NCI-H748 (cell line): Measurements from ENCODE around the gene OCIAD1.
"Not testable (repeated sequence)": the region's sequence is repeated elsewhere in the genome, so short reads cannot be mapped to it uniquely, and the experiment has no call there.

Source experiments
- DNase-seq: peaks from one replicate; lab custom pipeline; 2025; ENCODE audit not compliant: unreplicated experiment; lab: John Stamatoyannopoulos, UW

OCIAD1 gene

GRCh38 chr4:48830706-48831531 is at the start of gene OCIAD1:
OCIAD1 (plus strand) TSS chr4:48831088; CDS start chr4:48832625, 1,537 bp downstream.
- DNase-seq: peak; percentile 98

GRCh38 chr4:48781968-48782367 is 48.9 kb upstream of the OCIAD1 start:
- peak; percentile 54 for DNase-seq

DNA sequence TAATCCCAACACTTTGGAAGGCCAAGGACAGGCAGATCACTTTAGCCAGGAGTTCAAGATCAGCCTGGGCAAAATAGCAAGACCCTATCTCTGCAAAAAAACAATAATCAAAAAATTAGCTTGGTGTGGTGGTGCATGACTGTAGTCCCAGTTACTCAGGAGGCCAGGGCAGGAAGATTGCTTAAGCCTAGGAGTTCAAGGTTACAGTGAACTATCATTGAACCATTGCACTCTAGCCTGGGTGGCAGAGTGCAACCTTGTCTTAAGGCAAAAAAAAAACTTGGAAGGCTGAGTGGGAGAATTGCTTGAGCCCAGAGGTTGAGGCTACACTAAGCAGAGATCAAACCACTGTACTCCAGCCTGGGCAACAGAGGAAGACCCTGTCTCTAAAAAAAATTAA is 45.6 kb upstream of the OCIAD1 start:
- no peak for DNase-seq

- peak; percentile 4 for DNase-seq
Measured at GRCh38 chr4:48786549-48786948, 44.3 kb upstream of the OCIAD1 start.

DNA sequence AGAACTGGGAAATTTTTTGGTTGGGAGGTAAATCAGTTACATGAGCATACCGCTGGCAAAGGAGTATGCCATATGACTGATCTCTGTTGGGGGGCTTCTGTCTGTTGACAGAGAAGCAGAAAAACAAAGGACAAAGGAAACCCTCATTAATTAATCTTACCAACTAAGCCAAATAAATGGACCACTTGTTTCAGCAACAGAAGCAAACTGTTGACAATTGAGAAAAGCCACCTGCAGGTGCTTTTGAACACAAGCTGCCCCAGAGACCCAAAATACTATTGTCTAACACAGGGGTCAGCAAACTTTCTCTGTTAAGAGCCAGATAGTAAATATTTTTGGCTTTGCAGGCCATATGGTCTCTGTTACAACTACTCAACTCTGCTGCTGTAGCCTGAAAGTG is 43.8 kb upstream of the OCIAD1 start:
- DNase-seq: peak; percentile 70

GRCh38 chr4:48790561-48790960 is 40.3 kb upstream of the OCIAD1 start:
- DNase-seq: no peak

DNA sequence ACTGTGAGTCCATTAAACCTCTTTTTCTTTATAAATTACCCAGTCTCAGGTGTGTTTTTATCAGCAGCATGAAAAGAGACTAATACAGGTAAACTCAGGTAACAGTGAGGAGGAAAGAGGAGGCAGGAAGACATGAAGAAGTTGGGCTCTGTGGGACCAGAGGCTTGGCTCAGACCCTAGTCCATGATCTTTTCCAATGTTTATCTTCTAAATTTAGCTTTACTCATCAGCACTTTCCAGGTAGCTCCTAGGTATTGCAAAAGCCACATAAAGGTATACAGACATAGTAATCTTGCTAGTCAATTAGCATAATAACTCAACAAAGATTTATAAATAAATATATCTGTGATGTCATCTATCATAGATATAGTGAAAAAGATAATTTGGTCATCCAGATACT is 39.6 kb upstream of the OCIAD1 start:
- no peak for DNase-seq

- no peak for DNase-seq
Measured at GRCh38 chr4:48792348-48793006, 38.4 kb upstream of the OCIAD1 start.

- no peak for DNase-seq
Measured at GRCh38 chr4:48795108-48795507, 35.8 kb upstream of the OCIAD1 start.

GRCh38 chr4:48796191-48796926 is 34.5 kb upstream of the OCIAD1 start:
- DNase-seq: no peak

DNA sequence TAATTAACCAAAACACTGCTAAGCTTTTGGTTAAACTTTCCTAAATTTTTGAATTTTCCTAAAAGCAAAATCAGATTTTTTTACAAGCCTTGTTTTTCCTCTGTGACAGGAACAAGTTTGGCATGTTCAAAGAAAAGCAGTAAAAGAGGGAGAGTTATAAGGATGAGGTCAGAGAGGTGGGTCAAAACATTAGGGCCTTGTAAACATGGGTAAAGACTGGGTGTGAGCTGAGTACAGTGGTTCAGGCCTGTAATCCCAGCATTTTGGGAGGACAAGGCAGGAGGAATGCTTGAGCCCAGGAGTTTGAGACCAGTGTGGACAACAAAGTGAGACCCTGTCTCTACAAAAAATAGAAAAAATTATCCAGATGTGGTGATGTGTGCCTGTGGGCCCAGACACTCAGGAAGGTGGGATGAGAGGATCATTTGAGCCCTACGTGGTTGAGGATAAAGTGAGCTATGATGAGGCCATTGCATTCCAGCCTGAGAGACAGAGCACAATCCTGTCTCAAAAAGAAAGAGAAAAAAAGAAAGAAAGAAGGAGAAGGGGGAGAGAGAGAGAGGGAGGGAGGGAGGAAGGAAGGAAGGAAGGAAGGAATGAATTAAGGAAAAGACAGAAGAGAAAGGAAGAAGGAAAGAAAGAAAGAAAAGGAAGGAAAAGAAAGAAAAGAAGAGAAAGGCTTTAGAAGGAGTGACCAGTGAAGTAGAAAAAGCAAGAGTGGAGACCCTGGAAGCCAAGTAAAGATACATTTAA is 33.8 kb upstream of the OCIAD1 start:
- no peak for DNase-seq

DNA sequence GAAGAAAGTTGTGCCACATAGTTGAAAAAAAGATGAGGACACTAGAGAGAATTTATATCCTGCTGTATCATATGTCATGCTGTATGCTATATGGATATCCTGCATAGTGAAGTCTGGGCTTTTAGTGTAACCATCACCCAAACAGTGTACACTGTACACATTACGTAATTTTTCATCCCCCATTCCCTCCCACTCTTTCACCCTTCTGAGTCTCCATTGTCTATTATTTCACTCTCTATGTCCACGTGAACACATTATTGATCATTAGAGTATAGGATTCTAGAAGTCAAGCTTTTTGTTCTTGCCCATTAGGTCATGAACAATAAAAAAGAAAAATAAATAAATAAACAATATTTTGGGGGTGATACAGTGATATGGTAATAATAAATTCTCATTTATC is 32.8 kb upstream of the OCIAD1 start:
- peak; percentile 2 for DNase-seq

DNA sequence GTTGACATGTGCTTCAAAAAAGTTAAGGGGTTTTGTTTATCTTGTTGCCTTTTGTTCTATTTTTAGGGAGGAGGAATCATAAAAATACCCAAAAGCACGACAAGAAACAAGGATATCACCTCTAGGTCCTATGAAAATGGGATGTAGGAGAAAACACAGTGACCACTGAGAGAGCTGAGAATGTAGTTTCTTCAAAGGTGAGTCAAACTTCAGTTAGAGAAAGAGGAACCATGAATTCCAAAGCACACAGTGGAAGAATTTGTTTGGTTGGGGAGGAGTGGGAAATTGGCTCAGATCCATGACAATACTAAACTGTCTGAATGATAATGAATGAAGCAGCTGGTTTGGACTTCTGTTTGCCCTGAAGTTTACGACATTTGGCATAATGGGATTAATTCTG is 31.7 kb upstream of the OCIAD1 start:
- DNase-seq: no peak

- not testable (repeated sequence) for DNase-seq
Measured at GRCh38 chr4:48800155-48800554, 30.7 kb upstream of the OCIAD1 start.

GRCh38 chr4:48801016-48801715 is 29.7 kb upstream of the OCIAD1 start:
- DNase-seq: no peak

GRCh38 chr4:48804584-48805301 is 26.1 kb upstream of the OCIAD1 start:
- DNase-seq: no peak

GRCh38 chr4:48812866-48813265 is 18.0 kb upstream of the OCIAD1 start:
- DNase-seq: no peak

DNA sequence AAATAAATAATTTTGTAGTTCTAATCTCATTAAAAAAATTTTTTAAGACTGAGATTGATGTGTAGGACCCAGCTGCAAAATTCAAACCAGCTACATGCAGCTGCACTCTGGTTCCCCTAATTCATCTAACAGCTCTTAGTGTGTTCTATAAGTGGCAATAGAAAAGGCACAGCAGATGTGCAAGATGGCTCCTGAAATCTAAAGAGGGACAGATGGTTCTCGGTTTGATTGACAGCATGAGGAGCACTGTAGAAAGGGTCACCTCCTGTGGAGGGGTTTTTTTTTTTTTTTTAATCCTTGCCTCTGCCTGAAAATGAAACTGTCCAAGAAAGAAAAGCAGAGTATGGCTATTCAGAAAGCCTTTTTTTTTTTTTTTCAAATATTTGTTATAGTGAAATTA is 16.9 kb upstream of the OCIAD1 start:
- DNase-seq: peak; percentile 43

GRCh38 chr4:48815483-48815882 is 15.4 kb upstream of the OCIAD1 start:
- no peak for DNase-seq

DNA sequence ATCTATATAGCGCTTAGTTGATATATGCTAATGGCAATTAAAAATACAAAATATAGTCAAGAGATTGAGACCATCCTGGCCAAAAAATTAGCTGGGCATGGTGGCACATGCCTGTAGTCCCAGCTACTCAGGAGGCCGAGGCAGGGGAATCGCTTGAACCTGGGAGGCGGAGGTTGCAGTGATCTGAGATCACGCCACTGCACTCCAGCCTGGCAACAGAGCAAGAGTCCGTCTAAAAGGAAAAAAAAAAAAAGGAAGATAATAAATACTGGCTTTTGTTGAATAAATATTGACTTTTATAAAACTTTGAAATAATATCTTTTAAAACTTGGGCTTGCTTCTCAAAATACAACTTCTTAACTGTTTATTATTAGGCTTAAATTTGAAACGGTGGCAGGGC is 14.6 kb upstream of the OCIAD1 start:
- DNase-seq: not testable (repeated sequence)
